NCI-H446 (cell line): ENCODE measurements around the gene DMD.

Experiments used
- DNase-seq, 2 experiments: peaks; one replicate each; lab custom pipeline; 2025; lab: John Stamatoyannopoulos, UW

DMD gene

DNA sequence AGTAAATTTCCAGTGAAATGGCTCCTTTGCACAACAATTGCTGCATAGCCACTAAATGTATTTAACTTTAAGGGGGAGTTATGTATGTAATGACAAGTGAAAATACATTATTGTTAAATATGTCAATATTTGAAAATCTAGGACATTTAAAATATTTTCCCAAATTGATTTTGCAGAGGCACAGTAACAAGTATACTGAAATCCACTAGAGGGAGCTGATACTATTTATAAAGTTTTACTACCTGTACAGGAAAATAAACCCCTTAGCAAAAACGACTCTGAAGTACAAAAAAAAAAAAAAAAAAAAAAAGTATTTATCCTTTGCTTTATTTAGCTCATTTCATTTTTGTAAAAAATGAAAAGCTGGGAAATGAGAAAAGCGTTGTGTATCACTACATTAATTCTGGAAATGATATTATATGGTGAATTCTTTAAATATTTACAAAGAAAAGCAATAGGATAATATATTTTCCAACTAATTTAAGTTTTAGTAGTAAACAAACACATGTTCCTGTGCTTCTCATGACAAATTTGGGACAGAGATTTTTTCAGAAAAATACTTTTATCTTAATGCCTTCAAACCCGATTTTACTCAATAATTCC is 727.7 kb downstream of the DMD start:
- no peak for DNase-seq

DNA sequence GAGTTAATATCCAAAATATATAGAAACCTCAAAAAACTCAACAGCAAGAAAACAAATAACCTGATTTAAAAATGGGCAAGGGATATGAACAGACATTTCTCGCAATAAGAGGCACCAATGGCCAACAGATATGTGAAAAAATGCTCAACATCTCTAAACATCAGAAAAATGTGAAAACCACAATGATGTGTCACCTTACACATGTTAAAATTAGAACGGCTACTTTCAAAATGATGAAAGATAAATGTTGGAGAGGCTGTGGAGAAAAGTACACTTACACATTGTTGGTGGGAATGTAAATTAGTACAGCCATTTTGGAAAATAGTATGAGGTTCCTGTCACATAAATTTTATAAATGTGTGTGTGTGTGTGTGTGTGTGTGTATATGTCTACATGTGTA is 731.3 kb downstream of the DMD start:
- DNase-seq: no peak

DNA sequence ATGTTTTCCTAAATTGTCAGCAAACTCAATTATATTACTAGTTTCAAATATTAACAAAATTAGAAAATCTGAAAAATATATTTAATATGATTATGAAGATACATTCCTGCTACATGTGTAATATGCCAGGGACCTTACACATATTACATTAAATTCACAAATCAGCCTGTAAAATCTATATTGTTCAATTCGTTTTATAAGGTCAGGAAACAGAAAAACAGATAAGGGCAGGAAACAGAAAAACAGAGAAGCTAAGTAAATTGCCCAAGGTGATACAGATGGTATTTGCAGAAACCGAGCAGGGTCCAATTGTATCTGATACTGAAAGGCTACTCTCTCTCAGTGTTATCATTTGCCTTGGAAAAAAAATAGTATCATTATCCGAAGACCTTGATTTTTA is 739.0 kb downstream of the DMD start:
- DNase-seq: no peak

DNA sequence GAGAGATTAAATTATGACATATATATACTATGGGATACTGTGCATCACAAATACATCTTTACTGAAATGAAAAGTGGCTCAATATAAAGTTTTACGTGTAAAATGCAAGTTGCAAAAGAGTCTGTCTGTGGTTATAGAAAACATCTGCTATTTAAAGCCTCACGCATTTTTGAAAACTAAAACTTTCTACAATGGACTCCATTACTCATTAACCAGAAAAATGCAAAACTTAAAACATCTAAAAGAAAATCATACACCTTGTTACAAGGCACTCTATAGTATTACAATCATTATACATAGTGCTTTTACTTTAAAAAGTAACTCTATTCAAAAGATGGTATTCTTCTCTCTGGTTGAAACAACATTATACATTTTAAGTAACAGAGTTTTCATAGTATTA is 755.6 kb downstream of the DMD start:
- no peak for DNase-seq

DNA sequence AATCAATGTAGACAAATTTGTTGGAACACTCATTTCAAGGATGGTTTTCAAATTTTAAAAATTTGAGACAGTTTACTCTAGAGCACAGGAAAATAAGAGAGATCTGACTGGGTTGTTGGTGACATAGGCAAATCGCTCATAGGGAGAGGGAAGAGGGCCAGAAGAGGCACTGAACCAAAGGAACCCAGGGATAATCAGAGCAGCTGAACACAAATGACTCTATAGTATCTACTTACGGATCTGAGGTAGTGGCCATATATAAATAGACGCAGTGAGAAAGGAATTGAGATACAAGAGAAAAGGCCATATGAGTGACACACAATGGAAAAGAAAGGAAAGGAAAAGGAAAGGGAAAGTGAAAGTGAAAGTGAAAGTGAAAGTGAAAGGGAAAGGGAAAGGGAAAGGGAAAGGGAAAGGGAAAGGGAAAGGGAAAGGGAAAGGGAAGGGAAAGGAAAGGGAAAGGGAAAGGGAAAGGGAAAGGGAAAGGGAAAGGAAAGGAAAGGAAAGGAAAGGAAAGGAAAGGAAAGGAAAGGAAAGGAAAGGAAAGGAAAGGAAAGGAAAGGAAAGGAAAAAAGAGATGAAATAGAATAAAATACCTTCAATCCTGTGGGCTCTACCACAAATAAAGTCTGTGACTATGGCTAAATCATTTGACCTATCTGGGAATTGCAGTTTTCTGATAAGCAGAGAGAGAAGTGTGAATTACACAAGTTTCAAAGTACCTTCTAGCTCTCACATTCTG is 759.2 kb downstream of the DMD start:
- DNase-seq: no peak

DNA sequence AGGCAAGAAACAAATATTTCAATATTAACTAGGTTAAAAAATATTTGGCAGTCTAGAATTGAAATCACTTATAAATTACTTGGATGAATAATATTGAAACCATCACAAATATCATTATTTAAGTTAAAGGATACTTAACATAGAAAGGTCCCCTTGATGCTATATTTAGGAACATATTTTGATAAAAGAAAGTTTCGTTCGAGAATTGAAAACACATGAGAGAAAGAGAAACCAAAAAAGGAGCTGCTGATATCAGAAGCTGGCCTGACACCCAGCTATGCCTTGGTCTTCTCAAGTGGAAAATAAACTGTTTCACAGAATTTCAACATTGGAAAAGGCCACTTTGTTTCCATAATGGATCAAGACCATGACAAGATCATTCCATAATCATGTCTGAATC is 762.4 kb downstream of the DMD start:
- DNase-seq: no peak

DNA sequence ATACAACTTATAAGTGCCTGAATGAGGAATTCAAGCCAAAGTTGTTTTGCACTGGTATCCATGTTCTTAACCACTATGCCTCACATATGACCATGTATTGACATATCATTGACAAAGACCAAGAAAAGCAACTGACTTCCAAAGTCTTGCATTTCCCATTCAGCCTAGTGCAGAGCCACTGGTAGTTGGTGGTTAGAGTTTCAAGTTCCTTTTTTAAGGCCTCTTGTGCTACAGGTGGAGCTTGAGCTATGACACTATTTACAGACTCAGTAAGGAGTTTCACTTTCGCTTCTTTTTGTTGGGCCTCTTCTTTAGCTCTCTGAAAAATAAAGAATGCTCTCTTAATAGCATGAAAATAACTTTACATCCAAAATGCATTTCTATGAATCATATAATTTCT is 763.0 kb downstream of the DMD start:
- DNase-seq: no peak

DNA sequence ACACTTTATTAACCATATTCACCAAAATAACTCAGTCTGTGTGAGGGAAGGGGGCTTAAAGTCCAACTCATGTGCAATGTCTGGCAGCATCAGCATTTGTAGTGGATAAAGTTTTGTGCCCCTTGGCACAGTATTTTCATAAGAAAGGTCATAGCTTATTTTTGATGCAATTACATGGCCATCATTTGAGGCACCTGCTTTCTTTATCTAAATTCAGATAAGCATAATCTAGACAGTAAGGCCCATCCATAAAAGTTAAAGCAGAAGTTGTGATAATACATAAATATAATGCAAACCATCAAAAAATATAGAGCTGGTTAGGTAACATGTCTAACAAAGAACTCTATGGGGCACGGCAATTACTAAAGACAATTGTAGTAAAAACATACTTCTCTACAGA is 763.7 kb downstream of the DMD start:
- DNase-seq: no peak

DNA sequence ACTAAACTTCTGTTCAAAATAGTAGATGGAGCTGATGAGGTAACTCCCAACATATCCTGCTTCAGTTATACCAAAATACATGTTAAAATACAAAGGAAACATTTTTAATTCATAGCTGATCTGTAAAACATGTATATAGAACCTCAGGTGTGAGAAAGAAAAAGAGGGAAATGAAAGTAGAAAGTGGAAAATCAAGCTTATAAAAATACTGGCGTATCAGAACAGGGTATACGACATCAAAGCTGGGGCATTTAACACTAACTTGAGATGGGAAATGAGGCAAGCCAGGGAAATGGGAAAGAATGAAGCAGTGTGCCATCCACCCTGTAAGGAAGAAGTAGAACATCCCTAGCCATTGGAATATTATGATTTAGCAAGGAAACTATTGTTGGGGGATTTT is 767.5 kb downstream of the DMD start:
- no peak for DNase-seq

DNA sequence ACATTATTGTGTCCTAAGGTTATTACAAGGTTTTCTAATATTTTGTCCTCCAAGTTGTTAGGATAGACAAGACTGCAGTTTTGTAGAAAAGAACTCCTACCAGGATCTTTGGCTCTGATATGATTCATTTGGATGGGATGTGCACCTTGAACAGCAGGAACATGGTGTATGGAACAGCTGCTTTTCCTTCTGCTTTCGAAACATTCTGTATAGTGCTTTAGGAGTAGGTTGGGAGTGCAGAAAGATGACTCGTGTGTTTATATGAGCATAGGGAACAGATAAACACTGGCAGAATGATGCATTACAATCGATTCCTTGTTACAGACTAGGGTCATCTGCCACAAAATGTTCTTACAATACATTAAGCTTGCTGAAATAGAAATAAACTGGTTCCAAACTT is 790.1 kb downstream of the DMD start:
- no peak for DNase-seq

DNA sequence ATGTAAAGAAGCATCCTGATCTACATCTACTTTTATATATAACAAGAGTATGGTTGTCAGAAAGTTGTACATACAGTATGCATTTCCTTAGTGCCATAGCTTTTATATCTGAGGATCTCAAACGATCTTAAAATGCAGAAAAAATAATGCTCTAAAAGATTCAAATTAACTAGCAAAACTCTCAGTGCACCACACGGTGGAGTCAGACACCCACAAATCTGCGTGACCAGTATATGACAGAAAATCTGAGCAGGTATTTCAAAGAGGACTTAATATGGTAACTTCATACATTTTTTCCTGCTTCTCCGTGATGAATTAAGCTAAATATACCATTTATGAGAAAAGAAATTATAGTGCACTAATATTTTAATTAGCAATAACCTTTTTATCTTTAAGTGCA is 803.0 kb downstream of the DMD start:
- DNase-seq: no peak

DNA sequence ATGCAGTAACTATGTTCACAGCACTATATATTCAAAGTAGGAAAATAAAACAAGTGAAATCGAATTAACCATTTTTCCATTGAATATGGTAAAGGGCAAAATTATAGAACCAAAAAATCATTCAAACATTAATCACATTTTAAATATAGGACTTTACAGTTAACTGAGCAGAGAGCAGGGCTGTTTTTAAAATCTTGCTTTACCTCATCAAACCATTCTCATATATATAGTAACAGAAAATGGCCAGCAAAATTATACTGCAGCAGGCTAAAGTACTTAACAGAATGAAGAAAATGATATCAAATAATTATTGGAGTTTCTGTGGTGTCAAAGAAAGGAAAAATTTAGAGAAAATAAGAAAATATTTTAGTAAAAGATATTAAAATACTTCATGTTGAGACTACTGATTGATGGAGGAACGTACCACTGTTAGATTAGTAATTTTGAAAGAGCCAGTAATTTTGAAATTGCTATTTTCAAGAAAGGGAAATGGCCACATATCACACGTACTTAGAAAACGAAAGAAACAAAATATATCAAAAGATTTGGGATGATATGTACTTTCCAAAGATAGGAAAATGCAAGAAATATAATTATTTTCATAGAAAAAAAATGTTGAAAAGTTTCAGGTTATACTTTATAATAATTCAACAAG is 813.7 kb downstream of the DMD start:
- no peak for DNase-seq

DNA sequence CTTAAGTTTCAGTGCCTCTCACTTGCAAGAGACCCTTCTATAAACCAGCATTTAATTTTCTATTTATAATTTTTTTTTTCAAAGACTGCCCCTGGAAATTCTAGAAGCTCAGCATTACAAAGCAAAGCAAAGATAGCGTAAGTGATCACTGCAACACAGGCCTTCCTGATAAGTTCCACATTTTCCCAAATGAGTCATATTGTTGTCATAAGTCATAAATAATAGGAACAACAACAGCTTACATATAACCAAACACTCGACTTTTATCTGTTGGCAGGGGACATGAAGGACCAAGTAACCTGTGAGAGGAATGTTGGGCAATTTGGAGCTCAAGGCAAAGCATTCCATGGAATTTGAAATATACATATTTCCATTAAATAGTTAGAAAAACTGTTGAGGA is 815.5 kb downstream of the DMD start:
- no peak for DNase-seq

DNA sequence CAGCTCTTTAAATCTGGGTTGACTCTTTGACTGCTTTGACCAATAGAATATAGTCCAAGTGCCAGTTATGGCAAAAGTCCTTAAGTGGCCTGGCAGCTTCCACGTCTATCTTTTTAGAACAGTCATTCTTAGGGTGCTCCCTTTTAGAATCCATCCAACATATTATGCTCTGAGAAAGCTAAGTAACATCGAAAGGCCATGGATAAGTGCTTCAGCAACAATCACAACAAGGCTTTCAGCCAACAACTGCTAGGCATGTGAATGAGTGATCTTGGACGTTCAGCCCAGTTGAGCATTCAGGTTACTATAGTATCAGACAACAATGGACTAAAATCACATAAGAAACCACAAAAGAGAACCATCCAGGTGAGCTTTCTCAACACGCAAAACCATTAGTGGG is 818.7 kb downstream of the DMD start:
- DNase-seq: no peak

DNA sequence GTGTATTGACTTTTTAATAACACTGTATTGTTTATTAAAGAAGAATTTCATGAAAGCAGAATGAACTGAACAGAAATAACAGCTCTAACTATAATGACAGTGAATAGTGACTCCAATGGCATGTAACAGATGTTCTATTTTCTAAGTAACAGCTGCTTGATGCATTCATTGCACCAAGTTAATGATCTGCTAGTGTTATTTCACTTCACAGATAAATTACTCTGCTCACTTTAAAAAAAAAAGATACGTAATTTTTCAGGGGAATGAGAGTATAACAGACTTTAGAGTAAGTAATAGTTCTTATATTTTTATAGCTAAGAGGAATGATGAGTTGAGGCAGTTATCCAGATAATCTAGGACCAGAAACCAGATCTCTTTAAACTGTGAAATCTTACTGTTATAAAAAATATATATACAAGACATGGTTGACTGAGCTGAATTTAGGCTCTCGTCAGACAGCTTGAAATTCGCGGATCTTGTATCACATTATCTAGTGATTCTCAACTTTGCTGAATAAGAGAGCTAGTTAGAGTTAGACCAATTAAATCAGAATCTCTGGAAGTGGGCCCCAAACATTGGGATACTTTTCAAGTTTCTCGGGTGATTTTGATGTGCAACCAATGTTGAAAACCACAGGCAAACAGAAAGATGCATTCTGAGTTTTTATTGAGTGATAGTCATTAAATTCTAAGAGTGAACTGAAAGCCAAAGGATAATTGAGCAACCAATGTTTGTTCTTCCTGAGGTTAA is 840.7 kb downstream of the DMD start:
- DNase-seq: no peak

DNA sequence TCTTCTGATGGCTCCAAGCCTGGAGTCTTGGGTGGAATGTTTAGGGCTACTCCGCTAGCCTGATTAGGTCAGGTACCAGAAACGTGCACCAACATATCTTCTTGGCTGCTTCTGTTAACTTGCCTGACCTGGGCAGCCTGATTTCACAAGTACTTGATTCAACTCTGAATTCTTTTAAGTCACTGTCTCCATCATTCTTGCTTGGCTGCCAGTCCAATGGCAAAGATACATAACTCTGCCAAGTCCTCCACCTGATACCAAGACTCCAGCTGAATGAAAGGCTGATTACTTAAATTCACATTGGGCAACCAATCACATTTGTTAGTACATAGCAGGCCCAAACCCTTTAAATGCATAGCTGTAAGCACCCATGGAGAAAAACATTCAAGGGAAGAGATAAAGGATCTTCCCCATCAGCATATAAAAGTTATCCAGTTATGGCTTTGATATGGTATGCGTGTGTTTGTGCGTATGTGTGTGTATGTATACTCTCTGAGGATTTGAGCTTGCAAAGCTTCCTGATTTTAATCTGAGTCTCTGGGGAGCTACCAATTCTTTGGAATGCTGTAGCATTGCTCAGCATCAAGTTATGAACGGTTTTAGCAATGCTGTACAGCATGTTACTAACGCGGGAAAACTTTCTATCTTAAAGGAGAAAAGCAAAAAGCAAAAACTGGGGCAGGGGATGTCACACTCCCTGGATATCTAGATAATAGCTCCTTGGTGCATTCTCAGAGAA is 917.2 kb downstream of the DMD start:
- DNase-seq: no peak

DNA sequence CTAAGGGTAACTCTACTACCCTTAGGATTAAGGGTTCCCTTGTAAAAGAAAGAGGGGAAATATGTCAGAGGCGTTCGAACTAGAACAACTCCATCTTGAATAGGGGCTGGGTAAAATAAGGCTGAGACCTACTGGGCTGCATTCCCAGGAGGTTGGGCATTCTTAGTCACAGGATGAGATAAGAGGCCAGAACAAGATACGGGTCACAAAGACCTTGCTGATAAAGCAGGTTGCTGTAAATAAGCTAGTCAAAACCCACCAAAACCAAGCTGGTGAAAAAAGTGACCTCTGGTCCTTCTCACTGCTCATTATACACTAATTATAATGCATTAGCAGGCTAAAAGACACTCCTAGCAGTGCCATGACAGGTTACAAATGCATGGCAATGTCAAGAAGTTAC is 922.0 kb downstream of the DMD start:
- DNase-seq: no peak

DNA sequence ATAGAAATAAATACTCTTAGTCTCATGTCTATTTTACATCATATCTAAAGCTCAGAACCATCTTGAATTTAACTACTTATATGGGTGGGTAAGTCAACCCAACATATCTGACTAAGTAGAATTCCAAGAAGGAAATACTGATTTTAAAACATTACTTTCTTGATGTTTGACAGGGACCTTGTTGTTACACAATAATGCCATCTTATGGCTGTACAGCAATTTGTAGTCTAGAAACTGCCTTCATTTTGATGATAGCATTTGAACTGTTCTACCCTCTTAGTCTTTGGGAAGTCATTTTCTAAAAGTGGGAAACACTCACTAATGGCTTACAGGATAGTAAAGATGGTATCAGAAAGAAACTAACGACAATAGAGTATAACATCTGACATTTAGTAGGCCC is 929.5 kb downstream of the DMD start:
- no peak for DNase-seq

DNA sequence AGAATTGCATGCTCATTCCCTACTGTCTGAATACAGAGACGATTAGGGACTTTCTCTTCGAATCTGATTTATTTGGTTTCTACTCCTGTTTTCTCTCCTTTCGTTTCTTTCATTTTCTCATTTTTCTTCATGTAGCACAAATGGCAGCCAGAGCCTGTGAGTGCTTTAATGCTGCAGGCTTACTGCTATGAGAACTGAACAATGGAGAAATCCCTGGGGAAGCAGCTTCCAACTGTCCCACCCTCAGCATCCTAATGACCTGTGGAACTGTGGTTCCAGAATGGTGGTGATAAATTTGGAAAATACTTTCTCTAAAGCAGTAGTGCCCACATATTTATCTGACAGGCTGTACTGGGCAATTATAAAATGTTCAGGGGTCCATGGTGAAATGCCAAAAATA is 930.4 kb downstream of the DMD start:
- no peak for DNase-seq

DNA sequence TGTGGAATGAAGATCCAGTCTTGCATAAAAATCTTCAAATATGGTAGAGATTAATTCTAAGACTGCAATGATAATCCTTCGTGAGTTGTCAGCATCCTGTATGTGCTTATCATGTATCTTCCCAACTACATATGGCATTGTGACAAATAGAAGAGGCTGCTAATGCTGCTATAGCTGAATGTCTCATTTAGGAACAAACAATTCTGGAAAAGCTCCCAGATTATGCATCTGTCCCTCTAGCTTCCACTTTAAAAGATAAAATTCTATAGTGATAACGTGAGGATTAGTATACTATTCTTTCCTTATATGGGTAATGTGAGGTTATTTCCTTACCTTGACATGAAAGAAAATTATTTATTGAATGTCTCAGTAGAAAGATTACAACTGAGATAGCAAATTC is 930.9 kb downstream of the DMD start:
- DNase-seq: no peak

DNA sequence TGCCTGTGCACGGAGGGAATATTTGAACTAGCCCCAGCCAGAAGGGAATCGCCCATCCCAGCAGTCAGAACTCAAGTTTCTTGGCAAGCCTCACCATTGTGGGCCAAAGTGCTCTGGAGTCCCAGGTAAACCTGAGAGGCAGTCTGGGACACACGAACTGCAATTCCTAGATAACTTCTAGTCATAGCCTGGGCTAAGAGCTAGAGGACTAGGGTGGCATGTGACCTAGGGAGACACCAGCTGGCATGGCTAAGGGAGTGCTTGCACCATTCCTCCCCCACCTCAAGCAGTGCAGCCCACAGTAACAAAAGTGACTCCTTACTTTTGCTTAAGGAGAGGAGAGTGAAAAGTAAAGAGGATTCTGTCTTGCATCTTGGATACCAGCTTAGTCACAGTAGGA is 935.2 kb downstream of the DMD start:
- DNase-seq: no peak

DNA sequence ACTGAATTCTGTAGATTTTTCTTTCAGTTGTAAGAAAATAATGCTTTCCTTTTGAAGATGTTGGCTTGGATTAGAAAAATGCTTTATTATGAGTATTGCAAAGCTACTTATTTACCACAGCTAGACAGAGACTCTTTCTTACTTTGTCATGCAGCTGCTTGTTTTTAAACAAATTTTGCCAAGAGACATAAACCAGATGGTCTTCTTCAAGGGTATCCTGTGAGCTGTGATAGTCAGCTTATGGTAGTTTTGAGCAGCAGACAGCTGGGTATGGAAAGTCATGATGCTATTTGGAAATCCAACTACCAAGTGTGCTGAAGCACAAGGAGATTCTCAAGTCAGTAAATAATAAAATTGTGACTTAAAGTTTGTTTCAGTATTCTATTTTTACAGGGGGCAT is 941.5 kb downstream of the DMD start:
- no peak for DNase-seq
